ENCODE measurements around the gene ACAA1.

ACAA1 gene

DNA sequence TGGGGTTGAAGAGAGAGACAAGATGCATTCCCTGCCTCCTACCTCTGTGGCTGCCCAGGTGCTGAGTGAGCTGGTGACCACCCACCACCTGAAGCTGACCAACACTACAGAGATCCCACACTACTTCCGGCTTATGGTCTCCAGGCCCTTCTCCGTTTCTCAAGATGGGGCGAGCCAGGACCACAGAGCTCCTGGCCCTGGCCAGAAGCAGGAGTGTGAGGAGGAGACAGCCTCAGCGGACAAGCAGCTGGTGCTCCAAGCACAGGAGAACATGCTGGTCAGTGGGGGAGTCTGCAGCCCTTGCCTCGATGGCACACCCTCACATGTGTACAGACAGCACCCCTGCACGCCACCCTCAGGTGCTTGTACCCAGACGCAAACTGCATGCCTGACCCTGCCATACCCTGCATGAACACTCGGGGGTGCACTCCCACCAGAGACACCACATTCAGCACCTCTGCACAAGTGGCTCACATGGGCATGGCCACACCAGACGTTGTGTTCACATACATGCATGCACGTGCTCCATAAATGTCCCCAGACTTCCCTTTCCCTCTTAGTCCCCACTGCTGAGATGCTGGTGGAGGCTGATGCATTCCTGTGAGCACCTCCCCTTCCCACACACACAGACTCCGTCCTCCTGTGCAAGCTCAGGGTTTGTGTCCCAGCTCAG lies 19.0 kb downstream of the ACAA1 start:
- TF ChIP-seq, protein P1, sequence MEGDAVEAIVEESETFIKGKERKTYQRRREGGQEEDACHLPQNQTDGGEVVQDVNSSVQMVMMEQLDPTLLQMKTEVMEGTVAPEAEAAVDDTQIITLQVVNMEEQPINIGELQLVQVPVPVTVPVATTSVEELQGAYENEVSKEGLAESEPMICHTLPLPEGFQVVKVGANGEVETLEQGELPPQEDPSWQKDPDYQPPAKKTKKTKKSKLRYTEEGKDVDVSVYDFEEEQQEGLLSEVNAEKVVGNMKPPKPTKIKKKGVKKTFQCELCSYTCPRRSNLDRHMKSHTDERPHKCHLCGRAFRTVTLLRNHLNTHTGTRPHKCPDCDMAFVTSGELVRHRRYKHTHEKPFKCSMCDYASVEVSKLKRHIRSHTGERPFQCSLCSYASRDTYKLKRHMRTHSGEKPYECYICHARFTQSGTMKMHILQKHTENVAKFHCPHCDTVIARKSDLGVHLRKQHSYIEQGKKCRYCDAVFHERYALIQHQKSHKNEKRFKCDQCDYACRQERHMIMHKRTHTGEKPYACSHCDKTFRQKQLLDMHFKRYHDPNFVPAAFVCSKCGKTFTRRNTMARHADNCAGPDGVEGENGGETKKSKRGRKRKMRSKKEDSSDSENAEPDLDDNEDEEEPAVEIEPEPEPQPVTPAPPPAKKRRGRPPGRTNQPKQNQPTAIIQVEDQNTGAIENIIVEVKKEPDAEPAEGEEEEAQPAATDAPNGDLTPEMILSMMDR (IDR thresholded peaks at IDR 0.05) = peak; percentile 63

DNA sequence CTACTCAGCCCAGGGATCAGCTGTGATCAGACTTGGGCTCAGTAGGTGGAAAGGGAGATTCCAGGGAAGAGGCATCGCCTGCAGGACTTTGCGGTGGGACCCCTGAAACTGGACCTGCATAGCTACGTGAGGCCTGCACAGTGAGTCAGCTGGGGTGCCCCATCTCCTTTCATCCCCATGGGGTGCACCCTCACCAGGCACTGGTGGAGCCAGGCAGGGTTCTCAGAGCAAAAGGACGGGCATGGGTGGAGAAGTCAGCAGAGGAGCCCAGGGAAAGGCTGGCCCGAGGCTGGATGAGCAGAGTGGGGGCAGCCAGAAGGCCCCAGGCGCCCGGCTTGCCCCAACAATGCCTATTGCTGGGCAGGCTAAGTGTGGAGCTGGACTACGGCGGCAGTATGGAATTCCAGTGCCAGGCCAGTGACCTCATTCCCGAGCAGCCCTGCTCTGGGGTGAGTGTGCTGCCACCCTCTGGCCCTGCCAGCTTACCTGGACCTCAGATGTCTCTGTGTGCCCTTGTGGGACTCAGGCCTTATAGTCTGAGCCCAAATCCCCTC lies 19.7 kb downstream of the ACAA1 start:
- TF ChIP-seq, protein P1 (IDR thresholded peaks at IDR 0.05) = no peak

DNA sequence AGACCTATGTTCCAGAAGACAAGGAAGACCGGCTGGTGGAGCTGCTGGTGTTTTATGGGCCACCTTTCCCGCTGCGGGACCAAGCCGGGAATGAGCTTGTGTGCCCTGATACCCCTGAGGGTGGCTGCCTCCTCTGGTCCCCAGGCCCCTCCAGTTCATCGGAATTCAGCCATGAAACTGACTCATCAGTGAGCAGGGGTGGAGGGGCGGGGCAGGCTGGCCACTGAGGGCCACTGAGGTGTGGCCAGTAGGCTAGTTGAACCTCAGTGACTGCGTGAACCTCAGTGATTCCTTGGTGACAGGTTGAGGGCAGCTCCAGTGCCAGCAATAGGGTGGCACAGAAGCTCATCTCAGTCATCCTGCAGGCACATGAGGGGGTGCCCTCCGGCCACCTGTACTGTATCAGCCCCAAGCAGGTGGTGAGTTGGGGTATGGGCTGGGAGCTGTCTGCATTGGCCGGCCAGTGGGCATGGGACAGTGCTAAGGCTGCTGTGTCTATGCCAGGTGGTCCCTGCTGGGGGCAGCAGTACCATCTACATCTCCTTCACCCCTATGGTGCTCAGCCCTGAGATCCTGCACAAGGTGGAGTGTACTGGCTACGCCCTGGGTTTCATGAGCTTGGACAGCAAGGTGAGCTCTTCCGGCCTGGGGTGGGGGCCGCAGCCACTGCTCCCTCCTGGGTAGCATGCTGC lies 20.3 kb downstream of the ACAA1 start:
- TF ChIP-seq, protein P1 (IDR thresholded peaks at IDR 0.05) = no peak

DNA sequence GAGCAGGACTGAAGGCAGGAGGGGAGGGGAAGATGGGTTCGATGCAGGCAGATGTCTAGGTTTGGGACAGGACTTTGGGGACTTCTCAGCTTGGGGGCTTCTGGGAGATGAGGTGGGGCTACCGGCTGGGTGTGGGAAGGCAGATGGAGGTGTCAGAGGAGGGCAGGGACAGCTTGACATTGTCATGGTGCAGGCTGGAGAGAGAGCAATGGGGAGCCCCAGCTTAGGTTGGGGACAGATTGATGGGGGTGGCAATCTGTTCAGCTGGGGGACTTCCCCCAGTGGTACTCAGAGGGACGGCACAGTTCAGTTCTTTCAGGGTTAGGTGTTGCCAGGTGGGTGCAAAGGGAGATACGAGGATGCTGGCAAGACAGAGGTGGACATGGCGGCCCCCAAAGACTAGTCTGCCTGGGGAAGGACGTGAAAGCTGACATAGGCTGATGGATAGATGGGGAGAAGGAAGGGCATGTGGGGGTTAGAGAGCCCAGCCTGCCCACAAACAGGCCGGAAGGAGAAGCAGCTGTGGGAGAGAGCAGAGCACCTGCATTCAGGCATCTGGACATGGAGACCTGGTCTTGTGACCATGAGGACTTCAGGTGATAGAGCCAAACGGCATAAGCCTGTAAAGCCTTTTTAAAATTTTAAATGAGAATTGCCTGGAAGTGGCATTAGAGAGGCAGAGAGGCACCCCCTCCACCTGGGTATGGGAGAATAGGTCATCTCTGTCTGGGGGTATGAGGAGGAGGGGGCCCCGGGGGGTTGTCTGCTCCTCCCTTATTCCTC lies 21.1 kb downstream of the ACAA1 start:
- TF ChIP-seq, protein P1 (IDR thresholded peaks at IDR 0.05) = no peak

DNA sequence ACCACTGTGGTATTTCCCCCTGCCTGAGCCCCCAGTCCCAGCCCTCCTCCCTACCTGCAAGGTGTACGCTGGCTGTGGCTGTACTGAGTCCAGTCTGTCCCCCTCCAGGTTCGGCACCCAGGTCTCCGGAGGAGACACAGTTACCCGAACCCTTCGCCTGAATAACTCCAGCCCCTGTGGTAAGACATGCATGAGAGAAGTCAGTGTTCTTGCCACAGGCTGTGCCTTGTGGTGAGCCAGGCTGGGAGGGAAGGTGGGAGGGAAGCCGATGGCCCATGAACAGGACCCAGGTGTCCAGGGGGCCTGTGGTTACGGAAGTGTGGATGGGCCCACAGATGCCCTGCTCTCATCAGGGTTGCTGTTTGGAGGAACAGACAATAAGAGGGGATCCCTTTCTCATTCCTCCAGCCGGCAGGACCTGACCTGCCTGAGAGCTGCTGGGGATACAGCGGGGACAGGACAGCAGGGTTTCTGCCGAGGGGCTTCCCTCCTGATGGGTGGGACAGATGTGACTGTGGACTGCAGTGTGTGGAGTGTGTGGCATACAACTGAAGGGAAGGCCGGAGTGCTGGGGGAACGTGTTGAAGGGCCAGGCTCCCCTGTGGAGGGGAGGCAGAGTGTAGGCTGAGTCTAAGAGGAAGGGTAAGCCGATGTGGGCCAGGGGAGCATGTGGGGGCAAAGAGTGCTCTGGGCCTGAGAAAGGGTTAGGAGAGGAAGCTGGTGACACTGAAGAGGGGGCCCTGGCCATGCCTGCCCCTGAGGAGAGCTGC lies 21.9 kb downstream of the ACAA1 start:
- TF ChIP-seq, protein P1 (IDR thresholded peaks at IDR 0.05) = no peak

DNA sequence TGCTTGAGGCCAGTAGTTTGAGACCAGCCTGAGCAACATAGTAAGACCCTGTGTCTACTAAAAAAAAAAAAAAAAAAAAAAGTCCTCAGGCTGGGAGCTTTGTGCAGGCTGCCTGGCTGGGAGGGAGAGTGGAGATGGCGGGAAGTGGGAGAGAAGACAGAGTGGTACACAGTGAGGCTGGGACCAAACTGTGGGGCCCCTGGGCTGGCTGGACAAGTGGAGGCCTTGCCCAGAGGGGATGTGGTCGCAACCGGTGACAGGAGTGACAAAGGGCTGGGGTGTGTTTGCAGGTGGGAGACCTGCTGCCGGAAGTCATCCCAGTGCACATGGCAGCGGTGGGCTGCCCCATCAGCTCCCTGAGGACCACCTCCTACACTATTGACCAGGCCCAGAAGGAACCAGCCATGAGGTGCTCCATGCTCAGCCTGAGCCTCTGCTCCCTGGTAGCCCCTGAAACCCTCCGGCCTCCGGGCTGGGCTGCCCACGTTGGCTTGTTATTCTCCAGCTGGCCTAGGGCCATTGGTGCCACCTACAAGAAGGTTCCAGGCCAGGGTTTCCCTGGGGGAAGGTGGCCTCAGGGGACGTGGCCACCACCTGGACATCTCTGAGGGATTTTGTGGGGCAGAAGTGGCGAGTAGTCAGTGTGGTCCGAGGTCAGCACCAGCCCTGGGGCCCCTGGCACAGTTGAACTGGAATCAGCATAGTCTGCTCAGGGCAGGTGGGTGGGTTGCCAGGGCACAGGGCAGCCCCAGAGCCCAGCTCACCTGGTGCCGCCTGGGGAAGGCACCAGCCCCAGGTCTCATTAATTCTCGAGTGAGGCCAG lies 22.7 kb downstream of the ACAA1 start:
- TF ChIP-seq, protein P1 (IDR thresholded peaks at IDR 0.05) = no peak
